Measurements from ENCODE around the gene GAREM1.

- TF ChIP-seq POLR2AphosphoS5 (IDR thresholded peaks at IDR 0.05) (no peak), CTCF (IDR thresholded peaks at IDR 0.05) (no peak)
These were observed 19.8 kb downstream of the GAREM1 start for GRCh38 chr18:32450874-32451273.
